Measurements from ENCODE around the gene FARP1. TPM values are rescaled to one million over a fixed set of nuclear protein-coding genes. Genes with fewer than 3 reads are reported as not detected.

Gene FARP1
- total and polyA plus RNA-seq, 7 donors, result 6.9 to 96.4 (median 32.9) TPM

GRCh38 chr13:98318263-98318878 is 175.5 kb downstream of the FARP1 start:
- DNase-seq, result no peak
- intact Hi-C loops (cut with DNase I), result no loop called here
- H3K4me1 ChIP-seq, result peaks cover 0 to 29% (median 17%) of the 10 kb centered on the region in 4 donors
- no peaks in the 10 kb centered on the region for H3K27me3 ChIP-seq
- 85 to 93% methylated on average over 11 of the region's 11 CpGs for WGBS, 2 donors
- no peaks in the 10 kb centered on the region for H3K36me3 ChIP-seq
- H3K27ac ChIP-seq, result no peak overlapping the region
- no peaks in the 10 kb centered on the region for H3K9me3 ChIP-seq
- H3K4me3 ChIP-seq, result no peak overlapping the region
- TF ChIP-seq EP300 (IDR thresholded peaks at IDR 0.05) (no peak), POLR2A (IDR thresholded peaks at IDR 0.05) (no peak), POLR2AphosphoS5 (IDR thresholded peaks at IDR 0.05) (no peak)

DNA sequence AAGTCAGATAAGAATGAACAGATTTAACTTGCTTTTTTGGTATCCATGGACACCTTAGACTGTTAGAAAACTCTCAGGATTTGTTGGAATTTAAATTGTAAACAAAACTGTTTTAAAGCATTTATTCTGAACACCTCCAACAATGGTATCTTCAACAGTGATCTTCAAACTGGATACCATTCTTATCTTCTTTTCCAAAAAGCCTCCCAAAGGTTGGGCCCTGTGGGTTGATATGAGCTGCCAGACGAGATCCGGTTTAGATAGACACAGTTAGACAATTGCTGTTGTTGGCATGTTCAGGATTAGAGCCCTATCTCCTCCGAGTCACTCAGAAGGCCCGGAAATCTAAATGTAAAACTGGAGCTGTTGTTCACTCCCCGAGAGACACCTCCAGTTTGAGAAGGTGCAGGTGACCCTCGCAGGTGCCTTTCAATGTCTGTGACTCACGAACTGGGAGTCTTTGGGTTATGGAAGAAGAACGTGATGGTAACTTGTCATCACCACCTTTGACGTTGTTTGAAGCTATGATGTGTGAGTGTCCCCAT is 177.7 kb downstream of the FARP1 start:
- WGBS, 2 donors, result 94 to 95% methylated on average over 9 of the region's 9 CpGs
- intact Hi-C loops (cut with DNase I), result no loop called here
- no peak overlapping the region for H3K27ac ChIP-seq

GRCh38 chr13:98321395-98321794 is 178.5 kb downstream of the FARP1 start:
- no peaks in the 10 kb centered on the region for H3K9me3 ChIP-seq
- TF ChIP-seq EP300 (IDR thresholded peaks at IDR 0.05) (no peak), POLR2A (IDR thresholded peaks at IDR 0.05) (no peak), POLR2AphosphoS5 (IDR thresholded peaks at IDR 0.05) (no peak)
- TF ChIP-seq, protein P1, sequence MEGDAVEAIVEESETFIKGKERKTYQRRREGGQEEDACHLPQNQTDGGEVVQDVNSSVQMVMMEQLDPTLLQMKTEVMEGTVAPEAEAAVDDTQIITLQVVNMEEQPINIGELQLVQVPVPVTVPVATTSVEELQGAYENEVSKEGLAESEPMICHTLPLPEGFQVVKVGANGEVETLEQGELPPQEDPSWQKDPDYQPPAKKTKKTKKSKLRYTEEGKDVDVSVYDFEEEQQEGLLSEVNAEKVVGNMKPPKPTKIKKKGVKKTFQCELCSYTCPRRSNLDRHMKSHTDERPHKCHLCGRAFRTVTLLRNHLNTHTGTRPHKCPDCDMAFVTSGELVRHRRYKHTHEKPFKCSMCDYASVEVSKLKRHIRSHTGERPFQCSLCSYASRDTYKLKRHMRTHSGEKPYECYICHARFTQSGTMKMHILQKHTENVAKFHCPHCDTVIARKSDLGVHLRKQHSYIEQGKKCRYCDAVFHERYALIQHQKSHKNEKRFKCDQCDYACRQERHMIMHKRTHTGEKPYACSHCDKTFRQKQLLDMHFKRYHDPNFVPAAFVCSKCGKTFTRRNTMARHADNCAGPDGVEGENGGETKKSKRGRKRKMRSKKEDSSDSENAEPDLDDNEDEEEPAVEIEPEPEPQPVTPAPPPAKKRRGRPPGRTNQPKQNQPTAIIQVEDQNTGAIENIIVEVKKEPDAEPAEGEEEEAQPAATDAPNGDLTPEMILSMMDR (IDR thresholded peaks at IDR 0.05), result no peak
- H3K4me3 ChIP-seq, result no peak overlapping the region
- WGBS, 2 donors, result 92 to 99% methylated on average over 2 of the region's 2 CpGs
- no peak for DNase-seq
- no peak overlapping the region for H3K27ac ChIP-seq
- H3K4me1 ChIP-seq, result peaks cover 0 to 17% (median 7%) of the 10 kb centered on the region in 4 donors
- no peaks in the 10 kb centered on the region for H3K36me3 ChIP-seq
- H3K27me3 ChIP-seq, result no peaks in the 10 kb centered on the region
- intact Hi-C loops (cut with DNase I), result no loop called here

More for the DNA sequence above, 177.7 kb downstream of the FARP1 start:
- TF ChIP-seq EP300 (IDR thresholded peaks at IDR 0.05) (no peak), POLR2AphosphoS5 (IDR thresholded peaks at IDR 0.05) (no peak)
- H3K4me1 ChIP-seq, result peaks cover 0 to 25% (median 7%) of the 10 kb centered on the region in 4 donors
- DNase-seq, result no peak
- H3K36me3 ChIP-seq, result no peaks in the 10 kb centered on the region
- H3K4me3 ChIP-seq, result no peak overlapping the region
- no peaks in the 10 kb centered on the region for H3K27me3 ChIP-seq
- H3K9me3 ChIP-seq, result no peaks in the 10 kb centered on the region

DNA sequence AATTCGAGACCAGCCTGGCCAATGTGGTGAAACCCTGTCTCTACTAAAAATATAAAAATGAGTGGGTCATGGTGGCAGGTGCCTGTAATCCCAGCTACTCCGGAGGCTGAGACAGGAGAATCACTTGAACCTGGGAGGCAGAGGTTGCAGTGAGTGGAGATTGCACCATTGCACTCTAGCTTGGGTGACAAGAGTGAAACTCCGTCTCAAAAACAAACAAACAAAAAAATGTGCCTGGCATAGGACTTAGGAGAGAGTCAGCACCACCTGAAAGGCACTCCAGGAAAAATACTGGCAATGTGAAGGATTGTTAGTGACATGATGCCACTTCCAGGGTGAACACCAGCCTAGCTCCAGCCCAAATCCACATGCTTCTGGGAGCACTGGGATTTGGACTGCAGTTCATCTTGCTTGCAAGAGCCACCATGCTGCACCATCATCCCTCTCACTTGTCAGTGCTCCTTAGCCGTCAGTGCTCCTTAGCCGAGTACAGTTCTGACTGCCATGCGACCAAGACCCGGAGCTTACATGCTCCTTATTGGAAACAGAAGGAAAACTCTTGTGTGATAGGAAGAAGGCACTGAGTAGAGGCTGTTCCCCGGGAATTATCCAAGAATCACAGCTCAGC is 179.3 kb downstream of the FARP1 start:
- intact Hi-C loops (cut with DNase I), result no loop called here
- no peaks in the 10 kb centered on the region for H3K27me3 ChIP-seq
- 79 to 91% methylated on average over 8 of the region's 8 CpGs for WGBS, 2 donors
- no peak overlapping the region for H3K27ac ChIP-seq
- peaks cover 0 to 18% (median 9%) of the 10 kb centered on the region in 4 donors for H3K4me1 ChIP-seq
- H3K4me3 ChIP-seq, result no peak overlapping the region
- DNase-seq, result no peak
- no peak for TF ChIP-seq POLR2A (IDR thresholded peaks at IDR 0.05)
- TF ChIP-seq EP300 (IDR thresholded peaks at IDR 0.05), result no peak
- no peak for TF ChIP-seq POLR2AphosphoS5 (IDR thresholded peaks at IDR 0.05)
- TF ChIP-seq, protein P1 (IDR thresholded peaks at IDR 0.05), result no peak
- no peaks in the 10 kb centered on the region for H3K9me3 ChIP-seq
- no peaks in the 10 kb centered on the region for H3K36me3 ChIP-seq

- Histone ChIP-seq H3K27me3 (no peaks in the 10 kb centered on the region), H3K4me1 (peaks cover 0 to 37% (median 26%) of the 10 kb centered on the region in 4 donors), H3K36me3 (no peaks in the 10 kb centered on the region), H3K9me3 (no peaks in the 10 kb centered on the region), H3K27ac (no peak overlapping the region), H3K4me3 (no peak overlapping the region)
- intact Hi-C loops (cut with DNase I), result no loop called here
- TF ChIP-seq POLR2AphosphoS5 (IDR thresholded peaks at IDR 0.05) (no peak), POLR2A (IDR thresholded peaks at IDR 0.05) (no peak), EP300 (IDR thresholded peaks at IDR 0.05) (no peak)
- TF ChIP-seq, protein P1 (IDR thresholded peaks at IDR 0.05), result no peak
- 80 to 90% methylated on average over 7 of the region's 7 CpGs for WGBS, 2 donors
- no peak for DNase-seq
Measured at GRCh38 chr13:98324105-98324504, 181.2 kb downstream of the FARP1 start.

All from sigmoid colon (tissue), 7 donors.